ENCODE measurements around the gene TRMT1L. TPM values are rescaled to one million over a fixed set of nuclear protein-coding genes. Genes with fewer than 3 reads are reported as not detected.

TRMT1L gene
- total RNA-seq, 1 experiment from 2014 or later: 28.3 TPM

DNA sequence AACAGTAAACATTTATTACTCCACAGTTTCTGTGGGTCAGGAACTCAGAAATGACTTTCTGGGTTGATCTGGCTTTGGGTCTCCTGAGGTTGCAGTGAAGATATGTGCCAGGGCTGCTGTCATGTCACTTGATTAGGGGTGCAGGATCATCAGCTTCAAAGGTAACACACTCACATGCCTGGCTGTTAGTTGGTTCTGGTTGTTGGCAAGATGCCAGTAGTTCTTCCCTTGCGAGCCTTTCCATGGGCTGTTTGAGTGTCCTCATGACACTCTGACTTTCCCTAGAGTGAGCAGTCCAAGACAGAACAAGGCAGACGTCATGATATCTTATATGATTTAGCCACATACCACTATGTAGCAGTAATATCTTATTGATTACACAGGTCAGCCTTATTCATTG, 2.0 kb upstream of the TRMT1L start:
- Histone ChIP-seq H3K9ac (ENCODE audit: low read length) (no peak overlapping the region), H3K27me3 (ENCODE audit: insufficient read depth, low read length) (no peaks in the 10 kb centered on the region), H3K9me2 (ENCODE audit: insufficient read depth) (no peaks in the 10 kb centered on the region), H3K4me2 (ENCODE audit: low read length) (no peak overlapping the region), H4K20me1 (ENCODE audit: insufficient read depth) (no peaks in the 10 kb centered on the region), H2AFZ (ENCODE audit: low read depth, low read length, poor library complexity, severe bottlenecking) (no peak overlapping the region), H3K27ac (ENCODE audit: low read depth, low read length) (no peak overlapping the region), H3K9me3 (ENCODE audit: control insufficient read depth in 1 of 2, insufficient read depth in 1 of 2, low read depth in 1 of 2, low read length in 2 of 2) (no peaks in the 10 kb centered on the region), H3K36me3 (ENCODE audit: control insufficient read depth in 1 of 2, insufficient read depth in 2 of 2, low read length in 2 of 2) (no peaks in the 10 kb centered on the region), H3K79me2 (ENCODE audit: insufficient read depth, low read length) (peaks cover 14% of the 10 kb centered on the region), H3K4me3 (replicated peaks in 1 of 2; ENCODE audit: low read depth in 1 of 2, low read length in 2 of 2) (no peak overlapping the region), H3K4me1 (ENCODE audit: control insufficient read depth in 1 of 2, insufficient read depth in 2 of 2, low read length in 2 of 2) (peaks cover 0 to 19% of the 10 kb centered on the region in 2 experiments; a peak in 2 of 4 replicates)
- no peak for TF ChIP-seq JUND (IDR thresholded peaks at IDR 0.05)
- TF ChIP-seq, protein P1, sequence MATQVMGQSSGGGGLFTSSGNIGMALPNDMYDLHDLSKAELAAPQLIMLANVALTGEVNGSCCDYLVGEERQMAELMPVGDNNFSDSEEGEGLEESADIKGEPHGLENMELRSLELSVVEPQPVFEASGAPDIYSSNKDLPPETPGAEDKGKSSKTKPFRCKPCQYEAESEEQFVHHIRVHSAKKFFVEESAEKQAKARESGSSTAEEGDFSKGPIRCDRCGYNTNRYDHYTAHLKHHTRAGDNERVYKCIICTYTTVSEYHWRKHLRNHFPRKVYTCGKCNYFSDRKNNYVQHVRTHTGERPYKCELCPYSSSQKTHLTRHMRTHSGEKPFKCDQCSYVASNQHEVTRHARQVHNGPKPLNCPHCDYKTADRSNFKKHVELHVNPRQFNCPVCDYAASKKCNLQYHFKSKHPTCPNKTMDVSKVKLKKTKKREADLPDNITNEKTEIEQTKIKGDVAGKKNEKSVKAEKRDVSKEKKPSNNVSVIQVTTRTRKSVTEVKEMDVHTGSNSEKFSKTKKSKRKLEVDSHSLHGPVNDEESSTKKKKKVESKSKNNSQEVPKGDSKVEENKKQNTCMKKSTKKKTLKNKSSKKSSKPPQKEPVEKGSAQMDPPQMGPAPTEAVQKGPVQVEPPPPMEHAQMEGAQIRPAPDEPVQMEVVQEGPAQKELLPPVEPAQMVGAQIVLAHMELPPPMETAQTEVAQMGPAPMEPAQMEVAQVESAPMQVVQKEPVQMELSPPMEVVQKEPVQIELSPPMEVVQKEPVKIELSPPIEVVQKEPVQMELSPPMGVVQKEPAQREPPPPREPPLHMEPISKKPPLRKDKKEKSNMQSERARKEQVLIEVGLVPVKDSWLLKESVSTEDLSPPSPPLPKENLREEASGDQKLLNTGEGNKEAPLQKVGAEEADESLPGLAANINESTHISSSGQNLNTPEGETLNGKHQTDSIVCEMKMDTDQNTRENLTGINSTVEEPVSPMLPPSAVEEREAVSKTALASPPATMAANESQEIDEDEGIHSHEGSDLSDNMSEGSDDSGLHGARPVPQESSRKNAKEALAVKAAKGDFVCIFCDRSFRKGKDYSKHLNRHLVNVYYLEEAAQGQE (IDR thresholded peaks at IDR 0.05; ENCODE audit: low read depth): no peak
- TF ChIP-seq CEBPB (IDR thresholded peaks at IDR 0.05; ENCODE audit: low read depth): no peak
- TF ChIP-seq ZBTB33 (IDR thresholded peaks at IDR 0.05; ENCODE audit: extremely low read depth, insufficient replicate concordance, low read length): no peak
- TF ChIP-seq ZNF274 (IDR thresholded peaks at IDR 0.05; ENCODE audit: low read depth, low read length): no peak
- TF ChIP-seq ATF3 (IDR thresholded peaks at IDR 0.05): no peak
- TF ChIP-seq POLR2AphosphoS5 (IDR thresholded peaks at IDR 0.05; ENCODE audit: low read depth, low read length): no peak
- TF ChIP-seq POLR2A (IDR thresholded peaks at IDR 0.05; ENCODE audit: borderline replicate concordance, extremely low read depth, insufficient read depth, insufficient read length): no peak
- TF ChIP-seq FOSL1 (IDR thresholded peaks at IDR 0.05; ENCODE audit: low read depth): no peak
- no peak for TF ChIP-seq YY1 (IDR thresholded peaks at IDR 0.05; ENCODE audit: extremely low read depth, insufficient replicate concordance, low read depth, low read length)
- TF ChIP-seq, protein P2, sequence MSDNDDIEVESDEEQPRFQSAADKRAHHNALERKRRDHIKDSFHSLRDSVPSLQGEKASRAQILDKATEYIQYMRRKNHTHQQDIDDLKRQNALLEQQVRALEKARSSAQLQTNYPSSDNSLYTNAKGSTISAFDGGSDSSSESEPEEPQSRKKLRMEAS (IDR thresholded peaks at IDR 0.05): no peak
- no peak for TF ChIP-seq ZFX (IDR thresholded peaks at IDR 0.05)
- ChIA-PET POLR2A (no interaction called here), CTCF (interaction anchor here (3.1 kb wide), 1 partner anchor 11 kb away, joined by 25 read pairs; no protein-coding TSS in a partner anchor), RAD21 (ENCODE audit: low non-redundant PET in 1 of 2, low total read pairs in 2 of 2, uncharacterized antibody in 2 of 2, unreplicated experiment in 2 of 2) (no interaction called here)
- DNase-seq (ENCODE audit: low read depth, low spot score) (no peak), ATAC-seq (no peak)
- BruUV-seq (replicated peaks): no TSS peak
- intact Hi-C loops (cut with micrococcal nuclease): loop anchor here (5.0 to 10.0 kb wide), 2 partner anchors 156 to 171 kb away; partner anchors contain the start of gene IVNS1ABP

Measured in HCT116 (cell line).